Body of pancreas (tissue), 4 donors: Measurements from ENCODE around the gene TNNC1. TPM values are rescaled to one million over a fixed set of nuclear protein-coding genes. Genes with fewer than 3 reads are reported as not detected.

Experiments
- ATAC-seq: fragments of 150-250 bp; one replicate; pipeline ENCODE4 v1.9.1; 2016
- DNase-seq, 4 donors: peaks; one replicate each; pipeline ENCODE4 v3.0.0-alpha.2; 2019
- H3K27ac ChIP-seq, 4 donors: fragments of 200-600 bp; sonication (generic); 1 replicate in 3 of 4; 2 replicates in 1 of 4; pipeline versions ENCODE4 v1.5.1 to v1.6.1; 2016 to 2019; ENCODE audit warnings: mild to moderate bottlenecking in 1 of 4, mixed read lengths in 1 of 4, moderate library complexity in 1 of 4
- H3K27me3 ChIP-seq, 2 donors: fragments of 200-600 bp; sonication (generic); one replicate each; pipeline ENCODE4 v1.6.0; 2016; ENCODE audit warnings: mild to moderate bottlenecking in 1 of 2
- H3K36me3 ChIP-seq, 2 donors: fragments of 200-600 bp; sonication (generic); replicated peaks in 1 of 2; 2 replicates each; pipeline ENCODE4 v1.5.1; 2016; ENCODE audit warnings: low read depth in 2 of 2; ENCODE audit not compliant: insufficient read depth in 1 of 2
- H3K4me1 ChIP-seq: fragments of 200-600 bp; sonication (generic); one replicate; pipeline ENCODE4 v1.6.0; 2016
- H3K4me3 ChIP-seq, 2 donors: fragments of 200-600 bp; sonication (generic); 1 replicate in 1 of 2; 2 replicates in 1 of 2; pipeline ENCODE4 v1.5.1; 2016 to 2019
- H3K9me3 ChIP-seq, 3 donors: fragments of 200-600 bp; sonication (generic); 1 replicate in 2 of 3; 2 replicates in 1 of 3; pipeline ENCODE4 v1.5.1; 2016
- POLR2A ChIP-seq, 3 donors: fragments of 450-650 bp; IDR thresholded peaks; one replicate each; pipeline ENCODE4 v1.6.1; 2016; ENCODE audit warnings: antibody characterized with exemption in 3 of 3, mild to moderate bottlenecking in 2 of 3
- WGBS, 2 donors: methylation state at CpG; one replicate each; pipeline ENCODE4 v1.1.5; 2017; 5-methylcytosine and 5-hydroxymethylcytosine counted together
- intact Hi-C: fragments of 100-400 bp; cut with DNase I; formaldehyde crosslinking; loops from one replicate; pipeline ENCODE4 v1.15.1; 2023
- total RNA-seq, 2 donors: library from RNA; depleted of rRNA; stranded (reverse); fragments of >200 nt; gene quantifications; one replicate each; pipeline ENCODE4 v1.1.0, GENCODE V29; 2016
- TF ChIP-seq, protein P1 (sequence below), 7 experiments: fragments of 450-650 bp in 4 of 7; fragments of 200-600 bp in 3 of 7; sonication (generic) in 3 of 7; IDR thresholded peaks; one replicate each; pipeline ENCODE4 v1.5.1; 2016 to 2019; ENCODE audit warnings: antibody characterized with exemption in 7 of 7

The TNNC1 gene
- total RNA-seq, 2 donors from 2014 or later = 0.99 to 10.4 TPM

DNA sequence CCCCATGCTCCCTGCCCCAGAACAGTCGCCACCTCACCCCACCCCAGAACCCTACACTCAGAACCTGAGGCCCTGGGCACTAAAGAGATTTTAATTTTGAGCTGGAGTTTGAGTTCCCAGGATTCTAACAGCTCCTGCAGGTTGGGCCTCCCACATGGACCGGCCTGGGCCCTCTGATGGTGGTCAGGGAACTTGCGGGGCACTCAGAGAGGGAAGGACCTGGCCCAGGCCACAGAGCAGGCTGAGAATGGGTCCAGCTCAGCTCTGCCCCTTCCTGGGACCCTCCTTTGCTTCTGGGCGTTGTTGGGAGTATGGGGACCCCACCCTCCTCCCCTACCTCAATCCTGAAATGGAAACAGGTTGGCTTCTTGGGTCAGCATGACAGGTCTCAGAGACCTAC is 7.8 kb downstream of the TNNC1 start:
- Histone ChIP-seq H3K27me3 (no peaks in the 10 kb centered on the region), H3K9me3 (no peaks in the 10 kb centered on the region), H3K4me3 (no peak overlapping the region), H3K4me1 (peaks cover 23% of the 10 kb centered on the region), H3K36me3 (no peaks in the 10 kb centered on the region), H3K27ac (no peak overlapping the region)
- intact Hi-C loops = no loop called here
- ATAC-seq = no peak
- 79 to 82% methylated on average over 2 to 4 of the region's 4 CpGs for WGBS, 2 donors
- DNase-seq = no peak
- TF ChIP-seq, protein P1, sequence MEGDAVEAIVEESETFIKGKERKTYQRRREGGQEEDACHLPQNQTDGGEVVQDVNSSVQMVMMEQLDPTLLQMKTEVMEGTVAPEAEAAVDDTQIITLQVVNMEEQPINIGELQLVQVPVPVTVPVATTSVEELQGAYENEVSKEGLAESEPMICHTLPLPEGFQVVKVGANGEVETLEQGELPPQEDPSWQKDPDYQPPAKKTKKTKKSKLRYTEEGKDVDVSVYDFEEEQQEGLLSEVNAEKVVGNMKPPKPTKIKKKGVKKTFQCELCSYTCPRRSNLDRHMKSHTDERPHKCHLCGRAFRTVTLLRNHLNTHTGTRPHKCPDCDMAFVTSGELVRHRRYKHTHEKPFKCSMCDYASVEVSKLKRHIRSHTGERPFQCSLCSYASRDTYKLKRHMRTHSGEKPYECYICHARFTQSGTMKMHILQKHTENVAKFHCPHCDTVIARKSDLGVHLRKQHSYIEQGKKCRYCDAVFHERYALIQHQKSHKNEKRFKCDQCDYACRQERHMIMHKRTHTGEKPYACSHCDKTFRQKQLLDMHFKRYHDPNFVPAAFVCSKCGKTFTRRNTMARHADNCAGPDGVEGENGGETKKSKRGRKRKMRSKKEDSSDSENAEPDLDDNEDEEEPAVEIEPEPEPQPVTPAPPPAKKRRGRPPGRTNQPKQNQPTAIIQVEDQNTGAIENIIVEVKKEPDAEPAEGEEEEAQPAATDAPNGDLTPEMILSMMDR (IDR thresholded peaks at IDR 0.05) = no peak
- no peak for TF ChIP-seq POLR2A (IDR thresholded peaks at IDR 0.05)

DNA sequence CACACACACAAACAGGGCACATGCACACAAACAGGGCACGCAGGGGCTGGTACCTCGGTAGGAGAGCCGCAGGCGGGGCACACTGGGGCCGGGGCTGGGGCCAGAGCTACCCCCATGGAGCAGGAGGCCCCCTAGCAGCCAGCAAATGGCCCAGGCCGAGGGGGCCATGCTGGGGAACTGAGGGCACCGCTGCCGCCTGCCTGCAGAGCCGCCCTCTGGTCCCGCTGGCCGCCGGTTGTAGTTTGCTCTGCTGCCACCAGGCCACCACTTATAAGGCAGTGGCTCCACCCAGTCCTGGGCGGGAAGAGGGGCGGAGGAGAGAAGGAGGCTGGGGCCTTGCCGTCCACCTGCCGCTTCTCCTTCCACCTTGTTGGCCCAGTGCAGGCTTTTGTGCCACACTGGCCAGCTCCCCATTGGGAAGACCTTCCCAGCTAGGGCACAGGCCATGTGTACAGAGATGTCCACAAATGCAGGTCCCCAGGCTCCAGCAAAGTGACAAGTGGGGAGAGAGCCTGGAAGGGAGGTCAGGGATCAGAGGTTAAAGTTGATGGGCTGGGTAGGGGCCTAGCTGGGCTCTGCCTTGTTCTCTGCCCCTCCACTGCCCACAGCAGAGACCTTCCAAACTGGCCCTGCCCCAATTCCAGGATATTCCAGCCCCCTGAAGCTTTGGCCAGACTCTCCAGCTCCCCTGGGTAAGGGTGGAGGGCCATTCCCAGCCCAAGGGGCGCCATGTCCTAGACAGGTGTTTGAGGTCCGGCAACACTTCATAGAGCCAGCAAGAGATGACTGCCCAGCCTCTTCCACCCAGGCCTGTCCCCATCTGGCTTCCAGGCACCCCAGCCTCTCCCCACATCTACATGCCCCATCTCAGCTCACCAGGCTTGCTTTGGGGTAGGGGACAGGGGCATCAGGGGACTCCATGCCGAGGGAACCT is 8.7 kb downstream of the TNNC1 start, which contains the start of gene SEMA3G:
SEMA3G (minus strand) TSS at position 244 of the 934 bp plus-strand sequence; CDS start at position 168, 76 bp downstream.
- DNase-seq (peak; percentile 88 to 94 (median 92)), ATAC-seq (peak; percentile 95)
- no peak within 1 kb of the TSS for H3K27ac ChIP-seq
- intact Hi-C loops = no loop called here
- 16 to 86% methylated on average over 1 to 19 of the region's 19 CpGs for WGBS, 2 donors
- TF ChIP-seq, protein P1 (IDR thresholded peaks at IDR 0.05) = peak; percentile 57 to 86 (median 82)
- TF ChIP-seq POLR2A (IDR thresholded peaks at IDR 0.05) = peak in 2 of 3 donors; percentile 52
- H3K4me3 ChIP-seq = no peak within 1 kb of the TSS
- H3K27me3 ChIP-seq = no peaks in the 10 kb centered on the region
- no peaks in the 10 kb centered on the region for H3K36me3 ChIP-seq
- no peaks in the 10 kb centered on the region for H3K9me3 ChIP-seq
- H3K4me1 ChIP-seq = peaks cover 14% of the 10 kb centered on the region

DNA sequence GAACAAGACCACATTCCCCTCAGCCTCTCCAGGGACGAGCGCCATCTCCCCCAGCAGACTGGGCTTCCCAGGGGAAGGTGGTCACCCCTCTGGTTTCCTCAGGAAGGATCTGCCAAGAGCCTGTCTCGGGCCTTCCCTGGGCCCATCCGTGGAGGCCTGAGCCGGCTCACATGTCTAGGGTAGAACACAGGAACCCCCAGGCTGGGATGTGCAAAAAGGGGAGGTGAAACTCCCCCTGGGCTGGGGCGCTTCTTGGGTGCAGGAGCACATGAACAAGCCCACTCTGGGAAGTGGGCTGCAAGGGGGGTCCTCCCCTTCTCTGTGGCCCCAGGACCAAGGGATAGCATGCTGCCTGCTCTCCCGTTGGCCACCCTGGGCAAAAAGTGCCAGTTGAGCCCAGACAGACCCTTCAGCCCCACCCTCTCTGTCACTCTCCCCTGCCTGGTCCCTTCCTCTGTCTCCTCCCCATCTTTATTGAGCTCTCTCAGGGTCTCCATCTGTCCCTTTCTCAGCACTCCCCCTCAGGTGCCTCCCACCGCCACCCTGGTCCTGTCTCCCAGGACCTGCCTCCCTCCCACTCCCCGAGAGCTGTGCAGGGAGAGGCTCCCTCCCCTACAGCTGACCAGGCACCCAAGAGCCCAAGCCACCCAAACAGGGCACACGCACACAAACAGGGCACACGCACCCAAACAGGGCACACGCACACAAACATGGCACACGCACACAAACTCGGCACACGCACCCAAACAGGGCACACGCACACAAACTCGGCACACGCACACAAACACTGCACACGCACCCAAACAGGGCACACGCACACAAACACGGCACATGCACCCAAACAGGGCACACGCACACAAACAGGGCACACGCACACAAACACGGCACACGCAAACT is 9.8 kb downstream of the TNNC1 start:
- Histone ChIP-seq H3K27ac (no peak overlapping the region), H3K4me3 (no peak overlapping the region), H3K36me3 (no peaks in the 10 kb centered on the region), H3K27me3 (no peaks in the 10 kb centered on the region), H3K9me3 (no peaks in the 10 kb centered on the region), H3K4me1 (peaks cover 9% of the 10 kb centered on the region)
- TF ChIP-seq, protein P1 (IDR thresholded peaks at IDR 0.05) = no peak
- no peak for TF ChIP-seq POLR2A (IDR thresholded peaks at IDR 0.05)
- DNase-seq (no peak), ATAC-seq (no peak)
- WGBS, 2 donors = 73 to 86% methylated on average over 13 to 25 of the region's 25 CpGs
- intact Hi-C loops = no loop called here

DNA sequence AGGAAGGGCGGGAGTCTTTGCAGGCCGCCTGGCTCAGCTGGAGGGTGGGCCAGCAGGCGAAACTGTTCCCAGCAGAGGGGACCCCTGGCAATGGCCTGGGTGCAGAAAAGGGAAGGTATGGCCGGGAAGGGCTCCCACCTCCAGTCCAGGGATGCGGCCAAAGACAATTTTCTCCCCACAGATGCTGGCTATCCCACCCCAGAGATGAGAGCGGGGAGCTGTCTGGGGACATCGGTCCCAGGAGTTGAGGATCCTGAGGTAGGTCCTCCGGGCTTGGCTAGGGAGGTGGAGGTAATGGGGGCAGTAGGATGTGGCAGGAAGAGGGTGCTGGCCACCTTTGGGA is 10.6 kb downstream of the TNNC1 start:
- Histone ChIP-seq H3K27ac (no peak overlapping the region), H3K4me3 (no peak overlapping the region), H3K27me3 (no peaks in the 10 kb centered on the region), H3K4me1 (peaks cover 9% of the 10 kb centered on the region), H3K36me3 (no peaks in the 10 kb centered on the region), H3K9me3 (no peaks in the 10 kb centered on the region)
- WGBS, 2 donors = 74 to 87% methylated on average over 6 to 8 of the region's 8 CpGs
- intact Hi-C loops = no loop called here
- TF ChIP-seq, protein P1 (IDR thresholded peaks at IDR 0.05) = no peak
- TF ChIP-seq POLR2A (IDR thresholded peaks at IDR 0.05) = no peak
- ATAC-seq (no peak), DNase-seq (no peak)
